K562 (cell line): Measurements from ENCODE around the gene LPAR5. TPM values are rescaled to one million over a fixed set of nuclear protein-coding genes. Genes with fewer than 3 reads are reported as not detected.

ENCODE experiments used
- CBFA2T3 ChIP-seq: fragments of 450-650 bp; IDR thresholded peaks from 2 replicates; pipeline ENCODE4 v1.6.1; 2017
- CEBPG ChIP-seq, 3 experiments: fragments of 200-800 bp in 1 of 3; sonication (Bioruptor generic) in 1 of 3; sonication (generic) in 1 of 3; formaldehyde crosslinking in 1 of 3; IDR thresholded peaks in 2 of 3; conservative IDR thresholded peaks in 1 of 3; 2 replicates each; pipeline versions ENCODE4 v1.6.1 to v1.8.0; 2016 to 2022; ENCODE audit warnings: missing compliant biosample characterization in 2 of 3, missing genetic modification characterization in 2 of 3, mild to moderate bottlenecking in 1 of 3, missing genetic modification reagents in 1 of 3
- CREB1 ChIP-seq, 2 experiments: sonication (generic) in 1 of 2; formaldehyde crosslinking in 1 of 2; IDR thresholded peaks; 2 replicates each; pipeline versions ENCODE4 v1.6.1 to v1.8.0; 2012 to 2022; ENCODE audit warnings: inconsistent platforms in 1 of 2, mild to moderate bottlenecking in 1 of 2, missing genetic modification reagents in 1 of 2, moderate library complexity in 1 of 2
- CXXC5 ChIP-seq: fragments of 250-450 bp; sonication (Bioruptor Pico); IDR thresholded peaks from 2 replicates; pipeline ENCODE4 v1.8.0; 2022; ENCODE audit warnings: inconsistent platforms, mild to moderate bottlenecking, moderate library complexity
- FOXA3 ChIP-seq, 2 experiments: fragments of 450-650 bp in 1 of 2; sonication (generic) in 1 of 2; formaldehyde crosslinking; IDR thresholded peaks in 1 of 2; conservative IDR thresholded peaks in 1 of 2; 2 replicates each; pipeline versions ENCODE4 v1.4.0 to v1.8.0; 2020 to 2022; ENCODE audit warnings: mild to moderate bottlenecking in 2 of 2, missing genetic modification reagents in 1 of 2
- GMEB1 ChIP-seq: fragments of 250-450 bp; sonication (Bioruptor Pico); IDR thresholded peaks from 2 replicates; pipeline ENCODE4 v1.4.0; 2020; ENCODE audit warnings: mild to moderate bottlenecking
- HDAC2 ChIP-seq: fragments of 450-650 bp; IDR thresholded peaks from 2 replicates; pipeline ENCODE4 v1.6.1; 2016; ENCODE audit warnings: mild to moderate bottlenecking
- HIVEP1 ChIP-seq: fragments of 250-450 bp; sonication (Bioruptor Pico); IDR thresholded peaks from 2 replicates; pipeline ENCODE4 v1.4.0; 2020; ENCODE audit warnings: mild to moderate bottlenecking
- JUND ChIP-seq, 2 experiments: IDR thresholded peaks; 2 replicates in 1 of 2; 3 replicates in 1 of 2; pipeline ENCODE4 v1.6.1; 2011; ENCODE audit warnings: borderline replicate concordance in 2 of 2, low read depth in 2 of 2, low read length in 2 of 2, improper control_type of control experiment in 1 of 2, missing biosample characterization in 1 of 2, missing genetic modification characterization in 1 of 2, missing genetic modification reagents in 1 of 2
- KAT8 ChIP-seq: fragments of 450-650 bp; IDR thresholded peaks from 2 replicates; pipeline ENCODE4 v1.6.1; 2016; ENCODE audit warnings: low read depth, mild to moderate bottlenecking
- MCM3 ChIP-seq: fragments of 450-650 bp; IDR thresholded peaks from 2 replicates; pipeline ENCODE4 v1.6.1; 2016
- NBN ChIP-seq: fragments of 450-650 bp; IDR thresholded peaks from 2 replicates; pipeline ENCODE4 v1.6.1; 2016; ENCODE audit warnings: low read depth, mild to moderate bottlenecking
- NEUROD1 ChIP-seq: fragments of 150-350 bp; IDR thresholded peaks from 2 replicates; pipeline ENCODE4 v1.6.1; 2014; ENCODE audit warnings: borderline replicate concordance, low read length, low read depth; ENCODE audit not compliant: partially characterized antibody
- PML ChIP-seq: IDR thresholded peaks from 2 replicates; pipeline ENCODE4 v1.6.1; 2012; ENCODE audit warnings: low read length, inconsistent platforms
- POLR2AphosphoS5 ChIP-seq: IDR thresholded peaks from 2 replicates; pipeline ENCODE4 v1.6.1; 2011; ENCODE audit warnings: mild to moderate bottlenecking, low read depth, low read length, moderate library complexity; ENCODE audit not compliant: control insufficient read depth, insufficient read depth
- RBFOX2 ChIP-seq: fragments of 200-400 bp; formaldehyde crosslinking; IDR thresholded peaks from 2 replicates; pipeline ENCODE4 v1.6.1; 2017; ENCODE audit warnings: low read depth, mild to moderate bottlenecking, low read length, moderate library complexity
- SMAD3 ChIP-seq: fragments of 450-650 bp; formaldehyde crosslinking; conservative IDR thresholded peaks from 2 replicates; pipeline ENCODE4 v1.4.0; 2020; ENCODE audit warnings: mild to moderate bottlenecking
- SMARCE1 ChIP-seq: fragments of 450-650 bp; IDR thresholded peaks from 2 replicates; pipeline ENCODE4 v1.7.1; 2016; ENCODE audit warnings: mild to moderate bottlenecking
- SREBF1 ChIP-seq: fragments of 150-350 bp; IDR thresholded peaks from 2 replicates; pipeline ENCODE4 v1.6.1; 2014; ENCODE audit warnings: antibody characterized with exemption, low read depth, low read length, borderline replicate concordance
- STAT5A ChIP-seq: IDR thresholded peaks from 2 replicates; pipeline ENCODE4 v1.6.1; 2012; ENCODE audit warnings: low read length, inconsistent platforms, borderline replicate concordance
- TEAD2 ChIP-seq: fragments of 450-650 bp; IDR thresholded peaks from 2 replicates; pipeline ENCODE4 v1.6.1; 2016; ENCODE audit warnings: missing genetic modification characterization, control low read depth, missing compliant biosample characterization
- TFAP4 ChIP-seq: sonication (generic); formaldehyde crosslinking; IDR thresholded peaks from 2 replicates; pipeline ENCODE4 v1.8.0; 2022; ENCODE audit warnings: missing genetic modification reagents, mild to moderate bottlenecking, moderate library complexity, borderline replicate concordance
- polyA plus RNA-seq, 8 experiments: library from polyadenylated mRNA; depleted of rRNA in 4 of 8; stranded (reverse) in 5 of 8; unstranded in 3 of 8; fragments of >200 nt; fragmentation: Nextera tagmentation in 2 of 8; fragmentation: Illumina TruSeq in 1 of 8; extraction: Ambion mirVana in 2 of 8; extraction: Trizol in 1 of 8; gene quantifications; 2 replicates each; pipeline versions ENCODE4 v1.2.1 to v1.2.3, GENCODE V29; 2011 to 2014; ENCODE audit warnings: inconsistent platforms in 1 of 8, missing spikeins in 1 of 8
- total RNA-seq, 7 experiments: library from RNA; depleted of rRNA in 6 of 7; stranded (reverse); fragments of >200 nt in 6 of 7; fragmentation: Illumina TruSeq in 2 of 7; extraction: Trizol in 2 of 7; gene quantifications; 2 replicates each; pipeline versions ENCODE4 v1.2.1 to v1.2.3, GENCODE V29; 2011 to 2021; ENCODE audit warnings: low replicate concordance in 1 of 7
- TF ChIP-seq, protein P1 (sequence below): sonication (generic); formaldehyde crosslinking; IDR thresholded peaks from 2 replicates; pipeline ENCODE4 v1.8.0; 2023; ENCODE audit warnings: mild to moderate bottlenecking, missing genetic modification reagents

LPAR5 gene
- total and polyA plus RNA-seq, 9 of the 15 experiments (the other 6 are each of a cell fraction or from before 2014, with no cell fraction given): 1.3 to 11.7 (median 3.6) TPM

- TF ChIP-seq KAT8: peak; percentile 74
- TF ChIP-seq JUND (IDR thresholded peaks at IDR 0.05; ENCODE audit: borderline replicate concordance, low read depth, low read length): peak; percentile 94
- TF ChIP-seq JUND (tag; IDR thresholded peaks at IDR 0.05; ENCODE audit: borderline replicate concordance, low read depth, low read length): peak; percentile 91
- TF ChIP-seq CREB1 (IDR thresholded peaks at IDR 0.05): peak; percentile 99
- TF ChIP-seq CREB1 (CRISPR knock-in tag; IDR thresholded peaks at IDR 0.05): peak; percentile 98
- peak; percentile 96 for TF ChIP-seq NBN
- TF ChIP-seq TEAD2 (tag): peak; percentile 58; the same call in 1 of the 2 replicates
- TF ChIP-seq CEBPG (CRISPR knock-in tag; IDR thresholded peaks at IDR 0.05): peak; percentile 85
- peak; percentile 46 to 92; a peak in 3 of 4 replicates for TF ChIP-seq CEBPG (tag; conservative IDR thresholded peaks at IDR 0.05 in 1 of 2, IDR thresholded peaks at IDR 0.05 in 1 of 2)
- TF ChIP-seq CXXC5 (CRISPR knock-in tag): peak; percentile 95
- TF ChIP-seq NEUROD1: peak; percentile 46
- TF ChIP-seq SMAD3 (CRISPR knock-in tag): no peak
- peak; percentile 61 for TF ChIP-seq HDAC2
- no peak for TF ChIP-seq HIVEP1
- TF ChIP-seq STAT5A: peak; percentile 14; the same call in 1 of the 2 replicates
- TF ChIP-seq POLR2AphosphoS5: 0 out of 2 replicates have a peak, but pooled peaks have one; percentile 19
- TF ChIP-seq CBFA2T3: no peak
- no peak for TF ChIP-seq PML
- TF ChIP-seq SMARCE1: 0 out of 2 replicates have a peak, but pooled peaks have one; percentile 3
- TF ChIP-seq RBFOX2: peak; percentile 71
- TF ChIP-seq TFAP4 (CRISPR knock-in tag): peak; percentile 82; the same call in 1 of the 2 replicates
- TF ChIP-seq SREBF1: no peak
- TF ChIP-seq GMEB1 (CRISPR knock-in tag): peak; percentile 68
- no peak for TF ChIP-seq MCM3
- TF ChIP-seq, protein P1, sequence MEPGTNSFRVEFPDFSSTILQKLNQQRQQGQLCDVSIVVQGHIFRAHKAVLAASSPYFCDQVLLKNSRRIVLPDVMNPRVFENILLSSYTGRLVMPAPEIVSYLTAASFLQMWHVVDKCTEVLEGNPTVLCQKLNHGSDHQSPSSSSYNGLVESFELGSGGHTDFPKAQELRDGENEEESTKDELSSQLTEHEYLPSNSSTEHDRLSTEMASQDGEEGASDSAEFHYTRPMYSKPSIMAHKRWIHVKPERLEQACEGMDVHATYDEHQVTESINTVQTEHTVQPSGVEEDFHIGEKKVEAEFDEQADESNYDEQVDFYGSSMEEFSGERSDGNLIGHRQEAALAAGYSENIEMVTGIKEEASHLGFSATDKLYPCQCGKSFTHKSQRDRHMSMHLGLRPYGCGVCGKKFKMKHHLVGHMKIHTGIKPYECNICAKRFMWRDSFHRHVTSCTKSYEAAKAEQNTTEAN (CRISPR knock-in tag): no peak
- TF ChIP-seq FOXA3 (CRISPR knock-in tag; conservative IDR thresholded peaks at IDR 0.05 in 1 of 2, IDR thresholded peaks at IDR 0.05 in 1 of 2): peak; percentile 30 to 50; a peak in 1 of 4 replicates
Measured at GRCh38 chr12:6662906-6663742, 27.4 kb upstream of the LPAR5 start, which contains the start of gene ING4 (continued).
